HCT116 (cell line): ENCODE data around the gene WDR90. TPM values are rescaled to one million over a fixed set of nuclear protein-coding genes. Genes with fewer than 3 reads are reported as not detected.

ENCODE experiments used
- ATAC-seq: fragments of 200-7000 bp; cut with Tn5 transposase; 2 replicates; pipeline ENCODE4 v1.9.1; 2020; ENCODE audit warnings: mild to moderate bottlenecking, moderate library complexity
- BruUV-seq: library from RNA; stranded (reverse); fragments of 400-500 nt; replicated peaks from 2 replicates; lab custom pipeline; 2021; lab: Mats Ljungman, UMichigan
- CTCF ChIA-PET: fragments of 300-600 bp; sonication (Branson Sonifier 250); formaldehyde crosslinking; loops from one replicate; lab custom pipeline; 2021; ENCODE audit warnings: antibody characterized with exemption; lab: Charles Lee
- POLR2A ChIA-PET: fragments of 300-600, 350-600 bp; sonication (Branson Sonifier 250); formaldehyde crosslinking; loops from one replicate; lab custom pipeline; 2021; ENCODE audit warnings: antibody characterized with exemption; lab: Charles Lee
- RAD21 ChIA-PET, 2 experiments: fragments of 300-600 bp; sonication (Branson Sonifier 250); formaldehyde crosslinking; loops; one replicate each; lab custom pipeline; 2023; ENCODE audit warnings: low total read pairs in 2 of 2; ENCODE audit not compliant: uncharacterized antibody in 2 of 2, unreplicated experiment in 2 of 2, low non-redundant PET in 1 of 2; lab: Charles Lee
- DNase-seq: peaks from one replicate; pipeline ENCODE4 v3.0.0-alpha.2; 2010; ENCODE audit warnings: low read depth, low spot score
- H2AFZ ChIP-seq: fragments of 200-600 bp; shearing (Covaris generic), sonication (generic); 2 replicates; pipeline ENCODE4 v1.6.1; 2017; ENCODE audit warnings: low read depth, mixed run types, mixed read lengths, antibody characterized with exemption, low read length; ENCODE audit not compliant: poor library complexity, severe bottlenecking
- H3K27ac ChIP-seq: 2 replicates; pipeline ENCODE4 v1.5.1; 2012; ENCODE audit warnings: low read depth, low read length
- H3K27me3 ChIP-seq: fragments of 200-600 bp; sonication (generic); 2 replicates; pipeline ENCODE4 v1.6.1; 2016; ENCODE audit warnings: mixed run types, low read length, mixed read lengths; ENCODE audit not compliant: insufficient read depth
- H3K36me3 ChIP-seq, 2 experiments: fragments of 200-500 bp in 1 of 2; fragments of 200-600 bp in 1 of 2; sonication (Bioruptor generic) in 1 of 2; sonication (generic) in 1 of 2; 2 replicates each; pipeline versions ENCODE4 v1.5.1 to v1.6.1; 2014 to 2016; ENCODE audit warnings: low read length in 2 of 2, inconsistent platforms in 1 of 2, mixed read lengths in 1 of 2, mixed run types in 1 of 2; ENCODE audit not compliant: insufficient read depth in 2 of 2, control insufficient read depth in 1 of 2
- H3K4me1 ChIP-seq, 2 experiments: fragments of 200-600 bp in 1 of 2; sonication (generic) in 1 of 2; 2 replicates each; pipeline versions ENCODE4 v1.5.1 to v1.6.1; 2012 to 2017; ENCODE audit warnings: low read length in 2 of 2, inconsistent platforms in 1 of 2, mild to moderate bottlenecking in 1 of 2, mixed read lengths in 1 of 2, mixed run types in 1 of 2, moderate library complexity in 1 of 2; ENCODE audit not compliant: insufficient read depth in 2 of 2, control insufficient read depth in 1 of 2
- H3K4me2 ChIP-seq: fragments of 200-600 bp; sonication (generic); 2 replicates; pipeline ENCODE4 v1.6.1; 2017; ENCODE audit warnings: mixed run types, low read length, mixed read lengths
- H3K4me3 ChIP-seq, 2 experiments: fragments of 200-600 bp in 1 of 2; sonication (generic) in 1 of 2; replicated peaks in 1 of 2; 2 replicates each; pipeline ENCODE4 v1.5.1; 2011 to 2016; ENCODE audit warnings: low read length in 2 of 2, control low read depth in 1 of 2, low read depth in 1 of 2, mild to moderate bottlenecking in 1 of 2, mixed read lengths in 1 of 2, mixed run types in 1 of 2
- H3K79me2 ChIP-seq: fragments of 200-600 bp; sonication (generic); 2 replicates; pipeline ENCODE4 v1.6.1; 2017; ENCODE audit warnings: mild to moderate bottlenecking, mixed run types, low read length, moderate library complexity, mixed read lengths; ENCODE audit not compliant: insufficient read depth
- H3K9ac ChIP-seq: fragments of 200-600 bp; sonication (generic); 2 replicates; pipeline ENCODE4 v1.6.1; 2016; ENCODE audit warnings: low read length, mixed read lengths
- H3K9me2 ChIP-seq: fragments of 200-600 bp; sonication (generic), shearing (Covaris generic); 2 replicates; pipeline ENCODE4 v1.6.1; 2017; ENCODE audit warnings: mixed run types, mild to moderate bottlenecking, moderate library complexity; ENCODE audit not compliant: insufficient read depth
- H3K9me3 ChIP-seq, 2 experiments: fragments of 200-500 bp in 1 of 2; fragments of 200-600 bp in 1 of 2; sonication (Bioruptor generic) in 1 of 2; sonication (generic) in 1 of 2; 2 replicates each; pipeline ENCODE4 v1.6.1; 2014 to 2017; ENCODE audit warnings: low read length in 2 of 2, mixed read lengths in 2 of 2, inconsistent platforms in 1 of 2, low read depth in 1 of 2, mild to moderate bottlenecking in 1 of 2, mixed run types in 1 of 2, moderate library complexity in 1 of 2; ENCODE audit not compliant: control insufficient read depth in 1 of 2, insufficient read depth in 1 of 2
- H4K20me1 ChIP-seq: fragments of 200-600 bp; sonication (generic), shearing (Covaris generic); 2 replicates; pipeline ENCODE4 v1.6.1; 2017; ENCODE audit warnings: mixed run types, mild to moderate bottlenecking, moderate library complexity; ENCODE audit not compliant: insufficient read depth
- ATF3 ChIP-seq: IDR thresholded peaks from 2 replicates; pipeline ENCODE4 v1.6.1; 2012
- CBX3 ChIP-seq: IDR thresholded peaks from 2 replicates; pipeline ENCODE4 v1.6.1; 2012; ENCODE audit warnings: low read depth
- EGR1 ChIP-seq: IDR thresholded peaks from 2 replicates; pipeline ENCODE4 v1.6.1; 2012; ENCODE audit warnings: low read depth
- ELF1 ChIP-seq: IDR thresholded peaks from 2 replicates; pipeline ENCODE4 v1.6.1; 2012; ENCODE audit warnings: low read depth, borderline replicate concordance
- MAX ChIP-seq: IDR thresholded peaks from 2 replicates; pipeline ENCODE4 v1.6.1; 2012
- POLR2A ChIP-seq: IDR thresholded peaks from 2 replicates; pipeline ENCODE4 v1.7.0; 2011; ENCODE audit warnings: borderline replicate concordance; ENCODE audit not compliant: insufficient read depth, insufficient read length; ENCODE audit errors: extremely low read depth
- RAD21 ChIP-seq: IDR thresholded peaks from 2 replicates; pipeline ENCODE4 v1.6.1; 2012; ENCODE audit warnings: low read depth, mild to moderate bottlenecking
- REST ChIP-seq: IDR thresholded peaks from 2 replicates; pipeline ENCODE4 v1.6.1; 2012; ENCODE audit warnings: low read depth
- SP1 ChIP-seq: IDR thresholded peaks from 2 replicates; pipeline ENCODE4 v1.6.1; 2012; ENCODE audit warnings: low read depth
- SRF ChIP-seq: IDR thresholded peaks from 2 replicates; pipeline ENCODE4 v1.6.1; 2012; ENCODE audit warnings: low read depth
- TCF7L2 ChIP-seq: IDR thresholded peaks from 2 replicates; pipeline ENCODE4 v1.7.0; 2011; ENCODE audit warnings: borderline replicate concordance, inconsistent platforms; ENCODE audit not compliant: insufficient read depth, insufficient read length; ENCODE audit errors: extremely low read depth
- YY1 ChIP-seq: IDR thresholded peaks from 2 replicates; pipeline ENCODE4 v1.6.1; 2011; ENCODE audit warnings: low read length, low read depth, moderate library complexity, mild to moderate bottlenecking; ENCODE audit not compliant: insufficient replicate concordance; ENCODE audit errors: extremely low read depth
- ZFX ChIP-seq: fragments of 450-650 bp; IDR thresholded peaks from 2 replicates; pipeline ENCODE4 v1.6.1; 2017
- ZNF274 ChIP-seq: fragments of 200-500 bp; sonication (Bioruptor generic); IDR thresholded peaks from 2 replicates; pipeline ENCODE4 v1.6.1; 2014; ENCODE audit warnings: mild to moderate bottlenecking, low read depth, low read length, inconsistent platforms
- intact Hi-C: fragments of 100-400 bp; cut with micrococcal nuclease; formaldehyde crosslinking; loops from 2 replicates; pipeline ENCODE4 v1.10.0; 2022
- total RNA-seq: library from RNA; stranded (reverse); gene quantifications from one replicate; pipeline ENCODE4 v1.2.1, GENCODE V29; 2021; ENCODE audit not compliant: unreplicated experiment

WDR90 gene
- total RNA-seq, 1 experiment from 2014 or later: 73.7 TPM

GRCh38 chr16:624526-625070 lies 24.6 kb upstream of the WDR90 start:
- intact Hi-C loops: loop anchor here (5.0 kb wide), 1 partner anchor 32 kb away; the partner anchor contains the start of gene RAB40C
- Histone ChIP-seq H3K27me3 (no peaks in the 10 kb centered on the region), H3K4me3 (no peak overlapping the region), H3K9me2 (no peaks in the 10 kb centered on the region), H3K4me2 (no peak overlapping the region), H4K20me1 (no peaks in the 10 kb centered on the region), H3K36me3 (no peaks in the 10 kb centered on the region), H3K9ac (no peak overlapping the region), H3K4me1 (peaks cover 35 to 53% of the 10 kb centered on the region in 2 experiments), H3K27ac (no peak overlapping the region), H3K79me2 (no peaks in the 10 kb centered on the region), H3K9me3 (no peaks in the 10 kb centered on the region), H2AFZ (no peak overlapping the region)
- RAD21 ChIA-PET: no interaction called here
- ATAC-seq: no peak
- TF ChIP-seq ELF1: no peak
- no peak for TF ChIP-seq EGR1
- TF ChIP-seq CBX3: no peak
- no peak for TF ChIP-seq ZNF274
- no peak for TF ChIP-seq TCF7L2
- TF ChIP-seq MAX: no peak
- no peak for TF ChIP-seq POLR2A
- no peak for TF ChIP-seq YY1
- no peak for TF ChIP-seq SRF
- TF ChIP-seq SP1: no peak
- TF ChIP-seq ZFX: no peak
- TF ChIP-seq REST: no peak
- no peak for TF ChIP-seq ATF3
- no peak for TF ChIP-seq RAD21
- DNase-seq: no peak
- CTCF ChIA-PET: no interaction called here
- POLR2A ChIA-PET: no interaction called here
- BruUV-seq: no TSS peak
